Neural cell (in vitro differentiated cells): ENCODE measurements around the gene CACNA1A.
"Not testable (repeated sequence)": the region's sequence is repeated elsewhere in the genome, so short reads cannot be mapped to it uniquely, and the experiment has no call there.

Experiments used
- EP300 ChIP-seq: fragments of 450-650 bp; conservative IDR thresholded peaks from 2 replicates; pipeline ENCODE4 v1.6.1; 2014; ENCODE audit warnings: antibody characterized with exemption, mild to moderate bottlenecking, moderate library complexity; ENCODE audit not compliant: poor library complexity, severe bottlenecking
- EZH2 ChIP-seq: fragments of 200-600, 300-800 bp; shearing (Covaris generic), sonication (generic); IDR thresholded peaks from 2 replicates; pipeline ENCODE4 v1.6.1; 2014; ENCODE audit warnings: antibody characterized with exemption, low read length, borderline replicate concordance, mild to moderate bottlenecking; ENCODE audit not compliant: insufficient read depth, poor library complexity, severe bottlenecking
- MXI1 ChIP-seq: fragments of 450-650 bp; conservative IDR thresholded peaks from 2 replicates; pipeline ENCODE4 v1.6.1; 2014; ENCODE audit warnings: antibody characterized with exemption, mild to moderate bottlenecking; ENCODE audit not compliant: poor library complexity, severe bottlenecking
- POLR2AphosphoS5 ChIP-seq: IDR thresholded peaks from 2 replicates; pipeline ENCODE4 v1.6.1; 2012
- TF ChIP-seq, protein P1 (sequence below): fragments of 450-650 bp; IDR thresholded peaks from 2 replicates; pipeline ENCODE4 v1.5.1; 2014; ENCODE audit warnings: antibody characterized with exemption, mild to moderate bottlenecking, moderate library complexity; ENCODE audit not compliant: poor library complexity, severe bottlenecking
- TF ChIP-seq, protein P2 (sequence below): IDR thresholded peaks from 2 replicates; pipeline ENCODE4 v1.6.1; 2012; ENCODE audit warnings: borderline replicate concordance

DNA sequence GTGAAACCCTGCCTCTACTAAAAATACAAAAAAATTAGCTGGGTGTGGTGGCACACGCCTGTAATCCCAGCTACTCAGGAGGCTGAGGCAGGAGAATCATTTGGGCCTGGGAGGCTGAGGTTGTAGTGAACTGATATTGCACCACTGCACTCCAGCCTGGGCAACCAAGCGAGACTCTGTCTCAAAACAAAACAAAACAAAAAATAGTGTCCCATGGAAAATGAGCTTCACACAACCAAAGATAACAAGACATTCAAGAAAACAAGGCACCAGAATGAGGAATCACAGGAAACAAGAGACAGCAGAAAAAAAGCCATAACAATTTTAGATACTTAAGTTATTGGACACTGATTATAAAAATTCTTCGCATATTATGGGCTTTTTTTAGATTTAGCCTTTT lies 80.4 kb downstream of the CACNA1A start:
- TF ChIP-seq, protein P1, sequence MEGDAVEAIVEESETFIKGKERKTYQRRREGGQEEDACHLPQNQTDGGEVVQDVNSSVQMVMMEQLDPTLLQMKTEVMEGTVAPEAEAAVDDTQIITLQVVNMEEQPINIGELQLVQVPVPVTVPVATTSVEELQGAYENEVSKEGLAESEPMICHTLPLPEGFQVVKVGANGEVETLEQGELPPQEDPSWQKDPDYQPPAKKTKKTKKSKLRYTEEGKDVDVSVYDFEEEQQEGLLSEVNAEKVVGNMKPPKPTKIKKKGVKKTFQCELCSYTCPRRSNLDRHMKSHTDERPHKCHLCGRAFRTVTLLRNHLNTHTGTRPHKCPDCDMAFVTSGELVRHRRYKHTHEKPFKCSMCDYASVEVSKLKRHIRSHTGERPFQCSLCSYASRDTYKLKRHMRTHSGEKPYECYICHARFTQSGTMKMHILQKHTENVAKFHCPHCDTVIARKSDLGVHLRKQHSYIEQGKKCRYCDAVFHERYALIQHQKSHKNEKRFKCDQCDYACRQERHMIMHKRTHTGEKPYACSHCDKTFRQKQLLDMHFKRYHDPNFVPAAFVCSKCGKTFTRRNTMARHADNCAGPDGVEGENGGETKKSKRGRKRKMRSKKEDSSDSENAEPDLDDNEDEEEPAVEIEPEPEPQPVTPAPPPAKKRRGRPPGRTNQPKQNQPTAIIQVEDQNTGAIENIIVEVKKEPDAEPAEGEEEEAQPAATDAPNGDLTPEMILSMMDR = not testable (repeated sequence)
- TF ChIP-seq EP300, EZH2, POLR2AphosphoS5, MXI1: not testable (repeated sequence)
- TF ChIP-seq, protein P2, sequence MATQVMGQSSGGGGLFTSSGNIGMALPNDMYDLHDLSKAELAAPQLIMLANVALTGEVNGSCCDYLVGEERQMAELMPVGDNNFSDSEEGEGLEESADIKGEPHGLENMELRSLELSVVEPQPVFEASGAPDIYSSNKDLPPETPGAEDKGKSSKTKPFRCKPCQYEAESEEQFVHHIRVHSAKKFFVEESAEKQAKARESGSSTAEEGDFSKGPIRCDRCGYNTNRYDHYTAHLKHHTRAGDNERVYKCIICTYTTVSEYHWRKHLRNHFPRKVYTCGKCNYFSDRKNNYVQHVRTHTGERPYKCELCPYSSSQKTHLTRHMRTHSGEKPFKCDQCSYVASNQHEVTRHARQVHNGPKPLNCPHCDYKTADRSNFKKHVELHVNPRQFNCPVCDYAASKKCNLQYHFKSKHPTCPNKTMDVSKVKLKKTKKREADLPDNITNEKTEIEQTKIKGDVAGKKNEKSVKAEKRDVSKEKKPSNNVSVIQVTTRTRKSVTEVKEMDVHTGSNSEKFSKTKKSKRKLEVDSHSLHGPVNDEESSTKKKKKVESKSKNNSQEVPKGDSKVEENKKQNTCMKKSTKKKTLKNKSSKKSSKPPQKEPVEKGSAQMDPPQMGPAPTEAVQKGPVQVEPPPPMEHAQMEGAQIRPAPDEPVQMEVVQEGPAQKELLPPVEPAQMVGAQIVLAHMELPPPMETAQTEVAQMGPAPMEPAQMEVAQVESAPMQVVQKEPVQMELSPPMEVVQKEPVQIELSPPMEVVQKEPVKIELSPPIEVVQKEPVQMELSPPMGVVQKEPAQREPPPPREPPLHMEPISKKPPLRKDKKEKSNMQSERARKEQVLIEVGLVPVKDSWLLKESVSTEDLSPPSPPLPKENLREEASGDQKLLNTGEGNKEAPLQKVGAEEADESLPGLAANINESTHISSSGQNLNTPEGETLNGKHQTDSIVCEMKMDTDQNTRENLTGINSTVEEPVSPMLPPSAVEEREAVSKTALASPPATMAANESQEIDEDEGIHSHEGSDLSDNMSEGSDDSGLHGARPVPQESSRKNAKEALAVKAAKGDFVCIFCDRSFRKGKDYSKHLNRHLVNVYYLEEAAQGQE = not testable (repeated sequence)
